Thyroid gland (tissue), 4 donors: Measurements from ENCODE around the gene LEPR. TPM values are rescaled to one million over a fixed set of nuclear protein-coding genes. Genes with fewer than 3 reads are reported as not detected.

ENCODE experiments used
- DNase-seq, 2 donors: peaks; one replicate each; pipeline ENCODE4 v3.0.0-alpha.2; 2019
- H3K27ac ChIP-seq, 3 donors: fragments of 200-600 bp; sonication (generic); 1 replicate in 2 of 3; 2 replicates in 1 of 3; pipeline ENCODE4 v1.5.1; 2016 to 2019; ENCODE audit warnings: mild to moderate bottlenecking in 1 of 3, moderate library complexity in 1 of 3
- H3K27me3 ChIP-seq: fragments of 200-600 bp; sonication (generic); one replicate; pipeline ENCODE4 v1.5.1; 2019
- H3K36me3 ChIP-seq, 2 donors: fragments of 200-600 bp; sonication (generic); one replicate each; pipeline ENCODE4 v1.5.1; 2016 to 2019
- H3K4me1 ChIP-seq, 2 donors: fragments of 200-600 bp; sonication (generic); one replicate each; pipeline ENCODE4 v1.5.1; 2017 to 2019
- H3K4me3 ChIP-seq, 3 donors: fragments of 200-600 bp; sonication (generic); replicated peaks in 1 of 3; 1 replicate in 2 of 3; 2 replicates in 1 of 3; pipeline ENCODE4 v1.5.1; 2016; ENCODE audit warnings: mild to moderate bottlenecking in 1 of 3
- H3K9me3 ChIP-seq: fragments of 200-600 bp; sonication (generic); one replicate; pipeline ENCODE4 v1.5.1; 2017
- POLR2A ChIP-seq, 2 donors: fragments of 450-650 bp; IDR thresholded peaks; one replicate each; pipeline ENCODE4 v1.6.1; 2017; ENCODE audit warnings: antibody characterized with exemption in 2 of 2, mild to moderate bottlenecking in 2 of 2, moderate library complexity in 1 of 2
- WGBS, 2 donors: methylation state at CpG; one replicate each; pipeline ENCODE4 v1.1.5; 2017; 5-methylcytosine and 5-hydroxymethylcytosine counted together
- intact Hi-C: fragments of 100-400 bp; cut with DNase I; formaldehyde crosslinking; loops from one replicate; pipeline ENCODE4 v1.15.1; 2023
- total RNA-seq, 4 donors: library from RNA; depleted of rRNA; stranded (reverse); fragments of >200 nt; gene quantifications; one replicate each; pipeline ENCODE4 v1.2.3, GENCODE V29; 2016
- TF ChIP-seq, protein P1 (sequence below), 6 experiments: fragments of 200-600 bp in 3 of 6; fragments of 450-650 bp in 3 of 6; sonication (generic) in 3 of 6; IDR thresholded peaks; one replicate each; pipeline ENCODE4 v1.5.1; 2016 to 2019; ENCODE audit warnings: antibody characterized with exemption in 6 of 6, mild to moderate bottlenecking in 2 of 6, inconsistent platforms in 1 of 6, moderate library complexity in 1 of 6

LEPR gene
- total RNA-seq, 4 donors from 2014 or later = 11.4 to 80.4 (median 17.5) TPM

DNA sequence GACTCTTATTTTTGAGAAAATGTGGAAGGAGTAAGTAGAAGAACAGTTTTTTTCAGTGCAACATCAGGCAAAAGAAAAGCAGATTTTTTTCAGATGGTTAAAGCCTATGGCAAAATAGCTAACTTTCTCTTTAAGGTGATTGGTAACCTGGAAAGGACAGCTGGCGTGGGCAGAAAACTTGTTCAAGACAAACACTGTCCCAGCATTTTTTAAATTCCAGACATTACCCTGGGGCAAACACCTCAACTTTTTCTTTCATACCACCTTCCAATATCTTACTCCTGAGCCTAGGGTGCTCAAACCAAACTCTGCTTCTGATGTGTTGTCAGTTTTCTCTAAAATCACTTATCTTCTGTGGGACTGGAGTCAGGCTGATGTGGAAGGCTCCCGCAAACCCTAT is 2.7 kb upstream of the LEPR start:
- TF ChIP-seq, protein P1, sequence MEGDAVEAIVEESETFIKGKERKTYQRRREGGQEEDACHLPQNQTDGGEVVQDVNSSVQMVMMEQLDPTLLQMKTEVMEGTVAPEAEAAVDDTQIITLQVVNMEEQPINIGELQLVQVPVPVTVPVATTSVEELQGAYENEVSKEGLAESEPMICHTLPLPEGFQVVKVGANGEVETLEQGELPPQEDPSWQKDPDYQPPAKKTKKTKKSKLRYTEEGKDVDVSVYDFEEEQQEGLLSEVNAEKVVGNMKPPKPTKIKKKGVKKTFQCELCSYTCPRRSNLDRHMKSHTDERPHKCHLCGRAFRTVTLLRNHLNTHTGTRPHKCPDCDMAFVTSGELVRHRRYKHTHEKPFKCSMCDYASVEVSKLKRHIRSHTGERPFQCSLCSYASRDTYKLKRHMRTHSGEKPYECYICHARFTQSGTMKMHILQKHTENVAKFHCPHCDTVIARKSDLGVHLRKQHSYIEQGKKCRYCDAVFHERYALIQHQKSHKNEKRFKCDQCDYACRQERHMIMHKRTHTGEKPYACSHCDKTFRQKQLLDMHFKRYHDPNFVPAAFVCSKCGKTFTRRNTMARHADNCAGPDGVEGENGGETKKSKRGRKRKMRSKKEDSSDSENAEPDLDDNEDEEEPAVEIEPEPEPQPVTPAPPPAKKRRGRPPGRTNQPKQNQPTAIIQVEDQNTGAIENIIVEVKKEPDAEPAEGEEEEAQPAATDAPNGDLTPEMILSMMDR (IDR thresholded peaks at IDR 0.05) = no peak
- TF ChIP-seq POLR2A (IDR thresholded peaks at IDR 0.05) = peak in 1 of 2 donors; percentile 40
- no peaks in the 10 kb centered on the region for H3K27me3 ChIP-seq
- intact Hi-C loops = no loop called here
- H3K36me3 ChIP-seq = no peaks in the 10 kb centered on the region
- 51 to 66% methylated on average over 2 of the region's 2 CpGs for WGBS, 2 donors
- peak; percentile 46 to 64 for DNase-seq
- H3K4me1 ChIP-seq = peaks cover 30 to 33% of the 10 kb centered on the region in 2 donors
- H3K4me3 ChIP-seq = no peak overlapping the region
- peak overlapping the region; percentile 75 to 93 (median 77) for H3K27ac ChIP-seq
- no peaks in the 10 kb centered on the region for H3K9me3 ChIP-seq

DNA sequence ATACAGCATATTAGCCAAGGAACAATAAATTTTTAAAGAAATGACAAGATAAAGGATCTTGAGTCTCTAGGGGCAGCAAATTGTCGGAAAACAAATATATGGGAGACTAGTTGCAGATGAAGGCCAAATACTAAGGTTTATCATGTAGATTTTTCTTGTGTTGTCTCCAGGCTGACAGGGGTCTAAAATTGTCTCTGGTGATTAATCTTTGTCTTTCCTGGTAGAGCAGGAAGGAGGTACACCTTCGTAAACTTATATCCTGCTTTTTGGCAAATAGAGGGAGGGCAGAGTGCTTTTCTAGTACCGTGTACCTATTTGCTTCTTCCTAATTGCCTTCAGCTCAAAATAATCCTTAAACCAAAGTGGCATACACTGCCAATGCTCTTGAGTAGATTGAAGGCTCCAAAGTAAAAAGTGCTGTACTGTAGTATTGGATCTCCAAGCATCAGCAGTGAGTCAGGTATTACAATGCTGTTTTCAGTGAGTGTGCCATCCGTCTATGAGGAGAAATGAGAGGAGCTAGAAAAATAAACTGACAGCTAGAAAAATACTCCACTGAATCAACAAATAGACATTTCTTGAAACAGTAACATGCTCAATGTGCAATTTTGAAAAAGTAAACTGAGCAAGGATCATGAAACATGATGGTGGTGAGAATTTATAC is 1.8 kb upstream of the LEPR start:
- intact Hi-C loops = no loop called here
- 89 to 90% methylated on average over 4 of the region's 4 CpGs for WGBS, 2 donors

DNA sequence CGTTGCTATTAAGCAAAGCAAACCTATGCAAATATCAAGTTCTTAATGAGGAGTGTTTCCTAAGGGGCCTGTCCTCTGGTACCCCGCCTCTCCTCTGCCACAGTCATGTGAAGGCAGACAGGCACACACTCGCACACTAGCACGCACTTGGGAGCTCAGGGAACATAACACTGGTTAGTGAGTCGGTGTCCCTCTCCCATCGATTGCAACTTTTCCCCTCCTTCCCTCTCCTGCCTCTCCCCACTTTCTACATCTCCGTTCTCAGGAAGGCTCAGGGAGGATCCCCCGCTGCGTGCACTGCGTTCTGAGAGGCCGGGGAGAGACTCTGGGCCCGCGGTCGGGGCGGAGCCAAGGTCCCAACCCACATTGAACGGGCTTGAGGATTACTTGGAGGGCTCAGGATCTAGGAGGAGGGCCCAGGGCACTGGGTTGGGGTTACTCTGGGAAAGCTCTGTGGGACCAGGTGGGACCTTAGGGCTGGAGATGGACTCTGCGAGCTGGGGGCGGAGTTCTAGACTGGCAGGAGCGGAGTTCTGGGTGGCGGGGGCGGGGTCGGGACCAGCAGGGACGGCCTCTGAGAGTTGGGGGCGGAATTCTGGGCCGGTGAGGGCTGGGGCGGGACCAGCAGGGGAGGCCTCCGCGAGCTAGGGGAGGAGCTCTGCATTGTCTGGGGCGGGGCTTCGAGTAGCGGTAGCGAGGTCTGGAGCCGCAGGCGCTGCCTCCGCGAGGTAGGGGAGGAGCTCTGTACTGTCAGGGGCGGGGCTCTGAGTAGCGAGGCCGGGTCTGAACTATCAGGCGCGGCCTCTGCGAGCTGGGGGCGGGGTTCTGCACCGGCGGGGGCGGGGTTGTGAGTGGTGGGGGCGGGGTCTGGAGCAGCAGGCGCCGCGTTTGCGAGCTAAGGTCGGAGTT is 533 bp upstream of the LEPR start:
- TF ChIP-seq POLR2A (IDR thresholded peaks at IDR 0.05) = peak; percentile 50 to 82
- TF ChIP-seq, protein P1 (IDR thresholded peaks at IDR 0.05) = no peak
- DNase-seq = peak; percentile 99
- 1 to 3% methylated on average over 21 to 24 of the region's 52 CpGs for WGBS, 2 donors
- Histone ChIP-seq H3K27me3 (no peaks in the 10 kb centered on the region), H3K27ac (peak overlapping the region; percentile 97), H3K4me3 (peak overlapping the region in 2 of 3 donors; percentile 68 to 83), H3K4me1 (peaks cover 40 to 46% of the 10 kb centered on the region in 2 donors), H3K9me3 (no peaks in the 10 kb centered on the region), H3K36me3 (no peaks in the 10 kb centered on the region)
- intact Hi-C loops = no loop called here

More for the DNA sequence above, 1.8 kb upstream of the LEPR start:
- no peak for TF ChIP-seq POLR2A (IDR thresholded peaks at IDR 0.05)
- TF ChIP-seq, protein P1 (IDR thresholded peaks at IDR 0.05) = no peak
- peak overlapping the region; percentile 93 to 97 (median 95) for H3K27ac ChIP-seq
- H3K4me1 ChIP-seq = peaks cover 39 to 40% of the 10 kb centered on the region in 2 donors
- no peaks in the 10 kb centered on the region for H3K36me3 ChIP-seq
- H3K4me3 ChIP-seq = no peak overlapping the region
- no peaks in the 10 kb centered on the region for H3K9me3 ChIP-seq
- no peaks in the 10 kb centered on the region for H3K27me3 ChIP-seq
- DNase-seq = no peak

DNA sequence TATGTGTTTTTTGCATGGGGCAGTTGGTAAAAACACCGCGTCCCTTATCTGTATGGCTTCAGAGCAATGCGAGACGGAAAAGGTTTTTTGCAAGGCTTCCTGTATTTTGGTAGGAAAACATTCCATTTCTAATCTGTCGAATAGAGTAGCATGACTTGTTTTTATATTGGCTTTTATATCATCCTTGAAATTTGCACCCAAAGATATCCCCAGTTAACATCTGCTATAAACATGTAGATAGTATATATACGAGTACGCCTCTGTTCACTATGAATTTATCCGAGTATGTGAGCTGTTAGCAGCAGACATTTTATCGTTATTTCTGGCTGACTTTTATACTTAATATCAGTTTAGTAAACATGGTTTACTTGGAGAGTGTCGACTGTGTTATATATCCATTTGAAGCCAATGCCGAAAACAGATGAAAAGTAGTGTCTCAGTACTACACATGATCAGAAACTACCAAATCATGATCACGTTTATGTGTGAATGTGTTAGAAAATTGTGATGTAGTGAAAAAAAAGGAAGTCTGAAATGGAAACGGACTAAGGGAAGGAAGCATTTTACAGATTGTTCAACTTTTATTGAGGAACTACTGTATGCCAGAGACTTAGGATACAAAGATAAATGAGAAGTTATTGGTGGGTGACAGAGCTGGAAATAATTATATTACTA is 1.0 kb downstream of the LEPR start:
- H3K27me3 ChIP-seq = no peaks in the 10 kb centered on the region
- peaks cover 40 to 46% of the 10 kb centered on the region in 2 donors for H3K4me1 ChIP-seq
- no peak for DNase-seq
- 12% methylated on average over 13 of the region's 13 CpGs for WGBS, 2 donors
- H3K4me3 ChIP-seq = peak overlapping the region; percentile 47 to 91 (median 83)
- TF ChIP-seq POLR2A (IDR thresholded peaks at IDR 0.05) = no peak
- TF ChIP-seq, protein P1 (IDR thresholded peaks at IDR 0.05) = no peak
- H3K36me3 ChIP-seq = peaks cover 8 to 12% of the 10 kb centered on the region in 2 donors
- H3K27ac ChIP-seq = peak overlapping the region; percentile 95 to 97 (median 97)
- no peaks in the 10 kb centered on the region for H3K9me3 ChIP-seq
- intact Hi-C loops = no loop called here
